Measurements from ENCODE around the gene TICAM2.

- TF ChIP-seq POLR2A (IDR thresholded peaks at IDR 0.05; ENCODE audit: low read length): no peak
- TF ChIP-seq GATA1 (IDR thresholded peaks at IDR 0.05; ENCODE audit: low read depth, low read length): no peak
Measured at GRCh38 chr5:115555084-115555633, 47.1 kb downstream of the TICAM2 start.

All from erythroblast (primary cell).